ENCODE measurements around the gene FSTL4. TPM values are rescaled to one million over a fixed set of nuclear protein-coding genes. Genes with fewer than 3 reads are reported as not detected.

FSTL4 gene
- total RNA-seq, 2 donors from 2014 or later: 4.4 to 5.5 TPM

- Histone ChIP-seq H3K9me3 (ENCODE audit: control insufficient read depth, low read length) (no peaks in the 10 kb centered on the region), H3K4me1 (ENCODE audit: control insufficient read depth, insufficient read depth, low read length) (no peaks in the 10 kb centered on the region), H3K27me3 (ENCODE audit: control insufficient read depth, insufficient read depth, low read length, poor library complexity, severe bottlenecking) (no peaks in the 10 kb centered on the region), H3K9ac (ENCODE audit: extremely low read depth, low read length, poor library complexity, severe bottlenecking) (no peak overlapping the region), H3K36me3 (ENCODE audit: control insufficient read depth, insufficient read depth, low read length) (no peaks in the 10 kb centered on the region), H3K27ac (ENCODE audit: low read depth, low read length) (no peak overlapping the region), H3K4me3 (ENCODE audit: low read length) (no peak overlapping the region)
- no peak for DNase-seq
- Mint-ChIP-seq H3K27ac (no peak overlapping the region), H3K9me3 (no peaks in the 10 kb centered on the region), H3K36me3 (ENCODE audit: low read depth) (no peaks in the 10 kb centered on the region), H3K4me1 (no peaks in the 10 kb centered on the region), H3K4me3 (no peak overlapping the region), H3K27me3 (ENCODE audit: insufficient read depth) (no peaks in the 10 kb centered on the region)
- TF ChIP-seq CTCF (conservative IDR thresholded peaks at IDR 0.05): no peak
- WGBS, 2 experiments (ENCODE audit: insufficient coverage in 1 of 2, insufficient read length in 1 of 2): 90 to 98% methylated on average over 3 to 4 of the region's 4 CpGs
Observed at GRCh38 chr5:133155326-133155969, 456.9 kb downstream of the FSTL4 start.

GRCh38 chr5:133154274-133155075 is 457.9 kb downstream of the FSTL4 start:
- TF ChIP-seq CTCF (conservative IDR thresholded peaks at IDR 0.05): no peak

GRCh38 chr5:133150909-133151544 is 461.3 kb downstream of the FSTL4 start:
- Mint-ChIP-seq H3K36me3 (ENCODE audit: low read depth) (no peaks in the 10 kb centered on the region), H3K4me1 (peaks cover 14% of the 10 kb centered on the region), H3K27ac (no peak overlapping the region), H3K4me3 (no peak overlapping the region), H3K27me3 (ENCODE audit: insufficient read depth) (no peaks in the 10 kb centered on the region), H3K9me3 (no peaks in the 10 kb centered on the region)
- 92 to 99% methylated on average over 6 of the region's 6 CpGs for WGBS, 2 experiments (ENCODE audit: insufficient coverage in 1 of 2, insufficient read length in 1 of 2)
- no peak overlapping the region for H3K4me3 ChIP-seq (ENCODE audit: low read length)
- no peak overlapping the region for H3K27ac ChIP-seq (ENCODE audit: low read depth, low read length)
- no peak for DNase-seq
- no peaks in the 10 kb centered on the region for H3K36me3 ChIP-seq (ENCODE audit: control insufficient read depth, insufficient read depth, low read length)
- no peak overlapping the region for H3K9ac ChIP-seq (ENCODE audit: extremely low read depth, low read length, poor library complexity, severe bottlenecking)
- TF ChIP-seq CTCF (conservative IDR thresholded peaks at IDR 0.05): no peak
- H3K9me3 ChIP-seq (ENCODE audit: control insufficient read depth, low read length): no peaks in the 10 kb centered on the region
- H3K4me1 ChIP-seq (ENCODE audit: control insufficient read depth, insufficient read depth, low read length): no peaks in the 10 kb centered on the region
- no peaks in the 10 kb centered on the region for H3K27me3 ChIP-seq (ENCODE audit: control insufficient read depth, insufficient read depth, low read length, poor library complexity, severe bottlenecking)

More at GRCh38 chr5:133154274-133155075, 457.9 kb downstream of the FSTL4 start:
- Histone ChIP-seq H3K27ac (ENCODE audit: low read depth, low read length) (no peak overlapping the region), H3K4me3 (ENCODE audit: low read length) (no peak overlapping the region), H3K9me3 (ENCODE audit: control insufficient read depth, low read length) (no peaks in the 10 kb centered on the region), H3K36me3 (ENCODE audit: control insufficient read depth, insufficient read depth, low read length) (no peaks in the 10 kb centered on the region), H3K4me1 (ENCODE audit: control insufficient read depth, insufficient read depth, low read length) (no peaks in the 10 kb centered on the region), H3K27me3 (ENCODE audit: control insufficient read depth, insufficient read depth, low read length, poor library complexity, severe bottlenecking) (no peaks in the 10 kb centered on the region), H3K9ac (ENCODE audit: extremely low read depth, low read length, poor library complexity, severe bottlenecking) (no peak overlapping the region)
- H3K36me3 Mint-ChIP-seq (ENCODE audit: low read depth): no peaks in the 10 kb centered on the region
- peaks cover 8% of the 10 kb centered on the region for H3K4me1 Mint-ChIP-seq
- no peaks in the 10 kb centered on the region for H3K9me3 Mint-ChIP-seq
- H3K27ac Mint-ChIP-seq: no peak overlapping the region
- H3K27me3 Mint-ChIP-seq (ENCODE audit: insufficient read depth): no peaks in the 10 kb centered on the region
- no peak overlapping the region for H3K4me3 Mint-ChIP-seq
- WGBS, 2 experiments (ENCODE audit: insufficient coverage in 1 of 2, insufficient read length in 1 of 2): 94 to 96% methylated on average over 9 to 12 of the region's 12 CpGs
- DNase-seq: no peak
